ENCODE measurements around the gene MAD1L1. TPM values are rescaled to one million over a fixed set of nuclear protein-coding genes. Genes with fewer than 3 reads are reported as not detected.

Gene MAD1L1
- total and polyA plus RNA-seq, 2 donors (not counting 3 experiments of a cell fraction or from before 2014, with no cell fraction given), result 34.1 to 42.3 TPM

GRCh38 chr7:2095436-2095835 lies 137.3 kb downstream of the MAD1L1 start:
- dilution Hi-C loops (cut with MboI; ENCODE audit: extremely low pct_ligation_motif_present, low sequenced_read_pairs), result no loop called here
- Histone ChIP-seq H3K9me1 (replicated peaks; ENCODE audit: control insufficient read depth, extremely low read depth, insufficient read depth, low read length) (no peaks in the 10 kb centered on the region), H3K9ac (replicated peaks; ENCODE audit: extremely low read depth, insufficient read depth, low read length) (no peak overlapping the region), H3K79me2 (ENCODE audit: control insufficient read depth, insufficient read depth, low read length) (no peaks in the 10 kb centered on the region), H3K4me3 (replicated peaks in 1 of 3; ENCODE audit: insufficient read depth in 1 of 3, low read depth in 1 of 3, low read length in 3 of 3) (no peak overlapping the region), H3K27ac (ENCODE audit: insufficient read depth, low read depth, low read length) (no peak overlapping the region), H2AFZ (ENCODE audit: low read depth, low read length) (no peak overlapping the region), H3K36me3 (ENCODE audit: control insufficient read depth in 2 of 2, extremely low read depth in 1 of 2, insufficient read depth in 2 of 2, low read length in 2 of 2) (no peaks in the 10 kb centered on the region), H4K20me1 (replicated peaks; ENCODE audit: control insufficient read depth, extremely low read depth, insufficient read depth, low read length) (no peaks in the 10 kb centered on the region), H3K4me1 (ENCODE audit: control insufficient read depth, extremely low read depth, insufficient read depth, low read length) (no peaks in the 10 kb centered on the region), H3K27me3 (ENCODE audit: control insufficient read depth in 2 of 2, insufficient read depth in 2 of 2, low read length in 2 of 2) (no peaks in the 10 kb centered on the region), H3K9me3 (replicated peaks; ENCODE audit: control insufficient read depth, insufficient read depth, low read length) (no peaks in the 10 kb centered on the region), H3K4me2 (ENCODE audit: insufficient read depth, low read length) (no peak overlapping the region)
- TF ChIP-seq POLR2A (IDR thresholded peaks at IDR 0.05; ENCODE audit: low read depth, low read length) (no peak), JUN (IDR thresholded peaks at IDR 0.05; ENCODE audit: borderline replicate concordance, insufficient read depth, insufficient read length, low read depth) (no peak)
- POLR2A ChIA-PET, result no interaction called here
- intact Hi-C loops (cut with micrococcal nuclease), result no loop called here
- DNase-seq (ENCODE audit: low read depth, low spot score), result no peak
- no peak for FAIRE-seq
- BruUV-seq (replicated peaks), result no TSS peak
- CTCF ChIA-PET, result no interaction called here

DNA sequence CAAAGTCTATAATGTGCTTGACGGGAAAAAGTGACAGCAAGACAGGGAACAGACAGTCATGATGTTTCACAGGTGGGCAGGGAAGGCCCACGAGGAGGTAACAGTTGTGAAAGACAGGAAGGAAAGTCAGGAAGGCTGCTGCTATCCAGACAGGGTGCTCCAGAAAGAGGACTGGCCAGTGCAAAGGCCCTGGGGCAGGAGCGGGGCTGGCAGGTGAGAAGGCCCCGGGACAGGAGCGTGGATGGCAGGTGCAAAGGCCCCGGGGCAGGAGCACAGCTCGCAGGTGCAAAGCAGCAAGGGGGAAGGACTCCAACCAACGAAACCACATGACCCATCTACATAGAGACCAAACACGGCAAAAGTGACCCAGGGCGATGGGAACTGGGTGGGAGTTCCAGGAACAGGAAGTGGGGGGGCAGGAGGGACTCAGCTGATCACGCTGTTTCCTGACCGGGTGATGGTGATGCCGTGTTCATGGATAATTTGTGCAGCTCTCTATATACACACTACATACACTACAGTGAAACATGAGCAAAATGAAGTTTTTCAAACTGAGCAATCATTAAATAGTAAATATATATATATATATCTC lies 138.2 kb downstream of the MAD1L1 start:
- H3K27me3 ChIP-seq (ENCODE audit: control insufficient read depth in 2 of 2, insufficient read depth in 2 of 2, low read length in 2 of 2), result no peaks in the 10 kb centered on the region
- no peaks in the 10 kb centered on the region for H3K36me3 ChIP-seq (ENCODE audit: control insufficient read depth in 2 of 2, extremely low read depth in 1 of 2, insufficient read depth in 2 of 2, low read length in 2 of 2)
- TF ChIP-seq JUN (IDR thresholded peaks at IDR 0.05; ENCODE audit: borderline replicate concordance, insufficient read depth, insufficient read length, low read depth), result no peak
- no peak for TF ChIP-seq FOS (IDR thresholded peaks at IDR 0.05; ENCODE audit: borderline replicate concordance, insufficient read depth, low read length)
- TF ChIP-seq CTCF (IDR thresholded peaks at IDR 0.05; ENCODE audit: extremely low read depth in 1 of 2, insufficient read depth in 1 of 2, low read depth in 1 of 2, low read length in 2 of 2), result no peak
- TF ChIP-seq MYC (IDR thresholded peaks at IDR 0.05; ENCODE audit: low read depth, low read length), result no peak
- no peak for TF ChIP-seq EZH2 (IDR thresholded peaks at IDR 0.05; ENCODE audit: borderline replicate concordance, low read depth, low read length, severe bottlenecking)
- no peak for TF ChIP-seq POLR2AphosphoS5 (IDR thresholded peaks at IDR 0.05; ENCODE audit: insufficient read depth, low read depth, low read length)
- TF ChIP-seq GATA2 (IDR thresholded peaks at IDR 0.05; ENCODE audit: insufficient read depth, insufficient read length, low read depth, low read length), result no peak
- TF ChIP-seq, protein P1, sequence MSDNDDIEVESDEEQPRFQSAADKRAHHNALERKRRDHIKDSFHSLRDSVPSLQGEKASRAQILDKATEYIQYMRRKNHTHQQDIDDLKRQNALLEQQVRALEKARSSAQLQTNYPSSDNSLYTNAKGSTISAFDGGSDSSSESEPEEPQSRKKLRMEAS (IDR thresholded peaks at IDR 0.05; ENCODE audit: insufficient read depth, insufficient read length), result no peak
- no peak for TF ChIP-seq POLR2A (IDR thresholded peaks at IDR 0.05; ENCODE audit: low read depth, low read length)
- H3K9ac ChIP-seq (replicated peaks; ENCODE audit: extremely low read depth, insufficient read depth, low read length), result no peak overlapping the region
- H4K20me1 ChIP-seq (replicated peaks; ENCODE audit: control insufficient read depth, extremely low read depth, insufficient read depth, low read length), result no peaks in the 10 kb centered on the region
- no peaks in the 10 kb centered on the region for H3K79me2 ChIP-seq (ENCODE audit: control insufficient read depth, insufficient read depth, low read length)
- no TSS peak for BruUV-seq (replicated peaks)
- no peak overlapping the region for H3K4me2 ChIP-seq (ENCODE audit: insufficient read depth, low read length)
- no peaks in the 10 kb centered on the region for H3K9me1 ChIP-seq (replicated peaks; ENCODE audit: control insufficient read depth, extremely low read depth, insufficient read depth, low read length)
- POLR2A ChIA-PET, result no interaction called here
- no peak overlapping the region for H3K27ac ChIP-seq (ENCODE audit: insufficient read depth, low read depth, low read length)
- intact Hi-C loops (cut with micrococcal nuclease) (no loop called here), dilution Hi-C loops (cut with MboI; ENCODE audit: extremely low pct_ligation_motif_present, low sequenced_read_pairs) (no loop called here)
- no peaks in the 10 kb centered on the region for H3K4me1 ChIP-seq (ENCODE audit: control insufficient read depth, extremely low read depth, insufficient read depth, low read length)
- CTCF ChIA-PET, result no interaction called here
- no peaks in the 10 kb centered on the region for H3K9me3 ChIP-seq (replicated peaks; ENCODE audit: control insufficient read depth, insufficient read depth, low read length)
- DNase-seq (ENCODE audit: low read depth, low spot score) (no peak), FAIRE-seq (no peak)
- no peak overlapping the region for H3K4me3 ChIP-seq (replicated peaks in 1 of 3; ENCODE audit: insufficient read depth in 1 of 3, low read depth in 1 of 3, low read length in 3 of 3)
- no peak overlapping the region for H2AFZ ChIP-seq (ENCODE audit: low read depth, low read length)
